GM18519 (cell line): ENCODE results near the gene URGCP.
"Not testable (repeated sequence)": the region's sequence is repeated elsewhere in the genome, so short reads cannot be mapped to it uniquely, and the experiment has no call there.

Source experiments
- ATAC-seq: cut with Tn5 transposase; IDR thresholded peaks from one replicate; pipeline ENCODE4 v1.9.1; 2021; ENCODE audit warnings: mild to moderate bottlenecking, moderate library complexity; ENCODE audit not compliant: unreplicated experiment, low FRiP score

URGCP gene

GRCh38 chr7:43922726-43923125 is 16.3 kb upstream of the URGCP start:
- ATAC-seq = no peak

DNA sequence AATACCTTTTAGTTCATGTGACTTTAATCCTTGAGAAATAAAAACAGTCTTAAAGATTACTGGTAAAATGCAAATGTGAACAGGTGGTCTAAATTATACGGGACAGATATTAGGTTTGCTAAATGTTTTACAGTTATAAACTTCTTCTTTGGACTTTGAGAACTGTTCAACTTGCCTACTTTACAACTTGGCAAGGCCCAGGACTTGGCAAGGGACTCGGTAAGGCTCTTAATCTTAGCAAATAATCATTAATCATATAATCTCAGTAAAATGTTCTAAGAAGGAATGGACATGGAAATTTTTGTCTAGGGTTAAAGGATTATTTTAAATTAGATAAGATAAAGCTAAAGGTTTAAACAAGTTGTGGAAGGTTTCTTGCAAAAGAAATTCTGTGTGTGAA is 15.0 kb upstream of the URGCP start:
- no peak for ATAC-seq

GRCh38 chr7:43915907-43916306 is 9.5 kb upstream of the URGCP start:
- ATAC-seq = no peak

- no peak for ATAC-seq
Measured at GRCh38 chr7:43914795-43915194, 8.4 kb upstream of the URGCP start.

DNA sequence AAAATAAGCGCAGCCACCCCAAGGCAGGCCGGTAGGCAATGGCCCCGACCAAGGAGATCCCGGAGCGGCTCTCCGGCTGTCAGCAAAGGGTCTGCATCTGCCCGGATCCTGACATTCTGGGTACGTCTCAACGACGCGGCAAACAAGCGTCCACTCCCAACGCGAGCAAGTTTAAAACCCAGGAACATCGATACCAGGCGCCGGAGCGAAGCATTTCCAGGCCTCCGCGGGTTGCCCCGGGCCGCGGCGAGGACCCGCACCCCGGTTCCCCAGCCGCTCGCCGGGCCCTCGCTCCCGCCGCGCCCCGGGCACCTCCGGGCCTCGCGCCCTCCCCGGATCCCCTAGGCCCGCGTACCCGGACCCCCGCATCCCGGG is 453 bp downstream of the URGCP start:
- ATAC-seq = peak; percentile 26

DNA sequence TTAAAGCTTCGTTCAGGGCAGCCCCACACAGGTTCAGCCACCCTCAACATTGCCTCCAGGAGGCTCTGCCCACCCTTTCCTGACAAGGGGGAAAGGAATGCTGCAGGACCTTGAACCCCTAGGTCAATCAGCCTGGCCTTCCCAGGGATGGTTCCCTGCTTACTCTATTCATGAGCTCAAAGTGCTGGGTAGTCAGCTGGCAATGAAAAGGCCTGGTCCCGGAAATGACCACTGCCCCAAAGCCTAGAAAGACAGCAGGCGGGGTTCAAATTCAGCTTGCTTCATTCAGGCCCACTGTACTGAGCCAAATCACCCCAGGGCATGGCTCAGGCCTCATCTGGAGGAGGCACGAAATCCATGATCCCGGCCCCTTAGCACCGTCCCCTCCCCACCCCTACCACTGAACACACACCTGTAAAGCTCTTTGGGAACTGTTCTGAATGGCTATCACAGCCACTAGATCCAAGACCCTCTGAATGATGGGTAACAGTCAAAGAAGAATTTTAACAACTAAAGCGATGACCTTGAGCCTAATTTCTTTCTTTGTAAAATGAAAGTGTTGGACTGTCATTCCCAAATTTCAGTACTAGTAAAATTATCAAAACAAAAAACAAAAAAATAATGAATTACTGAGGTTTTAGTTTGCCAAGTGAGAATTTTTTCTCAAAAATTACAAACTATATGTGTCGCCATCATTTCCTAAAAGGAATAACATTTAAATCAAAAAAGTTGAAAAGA is 1.0 kb downstream of the URGCP start:
- no peak for ATAC-seq

GRCh38 chr7:43904533-43905208 is 1.7 kb downstream of the URGCP start:
- no peak for ATAC-seq

DNA sequence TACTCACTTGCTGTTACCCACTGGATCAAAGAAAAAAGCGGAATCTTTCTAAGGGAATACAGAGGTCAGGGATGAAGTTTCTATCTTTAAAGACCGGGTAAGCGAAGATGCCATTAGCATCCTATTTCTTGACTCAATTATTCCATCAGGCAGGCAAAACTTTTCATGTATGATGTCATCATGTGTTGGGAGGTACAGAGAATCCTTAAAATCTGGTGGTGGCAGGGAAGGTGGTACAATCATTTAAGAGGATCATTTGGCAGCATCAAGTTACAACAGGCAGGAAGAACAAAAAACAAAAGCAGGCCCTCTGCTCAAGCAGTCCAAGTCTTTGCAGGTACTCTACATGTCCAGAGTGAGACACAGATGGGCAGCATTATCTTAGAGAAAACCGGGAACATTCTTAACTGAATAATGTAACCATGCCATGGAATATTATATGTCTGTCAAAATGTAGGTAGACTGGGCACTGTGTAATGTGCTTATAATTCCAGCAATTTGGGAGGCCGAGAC is 3.8 kb downstream of the URGCP start:
- ATAC-seq = no peak

GRCh38 chr7:43898571-43898970 is 7.8 kb downstream of the URGCP start:
- ATAC-seq = not testable (repeated sequence)

DNA sequence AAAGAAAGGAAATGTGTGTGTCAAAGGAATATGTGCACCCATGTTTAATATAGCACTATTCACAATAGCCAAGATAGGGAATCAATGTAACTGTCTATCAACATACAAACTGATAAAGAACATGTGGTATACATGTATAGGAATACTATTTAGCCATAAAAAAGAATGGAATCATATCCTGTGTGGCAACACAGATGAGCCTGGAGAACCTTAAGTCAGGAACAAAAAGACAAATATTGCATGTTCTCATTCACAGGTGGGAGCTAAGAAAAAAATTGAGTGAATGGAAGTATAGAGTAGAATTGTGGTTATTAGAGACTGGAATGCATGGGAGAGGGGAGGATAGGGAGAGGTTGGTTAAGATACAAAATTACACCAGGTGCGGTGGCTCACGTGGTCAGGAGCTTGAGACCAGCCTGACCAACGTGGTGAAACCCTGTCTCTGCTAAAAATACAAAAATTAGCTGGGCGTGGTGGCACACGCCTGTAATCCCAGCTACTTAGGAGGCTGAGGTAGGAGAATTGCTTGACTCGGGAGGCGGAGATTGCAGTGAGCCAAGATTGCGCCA is 10.5 kb downstream of the URGCP start:
- ATAC-seq = no peak

- ATAC-seq = no peak
Measured at GRCh38 chr7:43891069-43891955, 15.1 kb downstream of the URGCP start.

DNA sequence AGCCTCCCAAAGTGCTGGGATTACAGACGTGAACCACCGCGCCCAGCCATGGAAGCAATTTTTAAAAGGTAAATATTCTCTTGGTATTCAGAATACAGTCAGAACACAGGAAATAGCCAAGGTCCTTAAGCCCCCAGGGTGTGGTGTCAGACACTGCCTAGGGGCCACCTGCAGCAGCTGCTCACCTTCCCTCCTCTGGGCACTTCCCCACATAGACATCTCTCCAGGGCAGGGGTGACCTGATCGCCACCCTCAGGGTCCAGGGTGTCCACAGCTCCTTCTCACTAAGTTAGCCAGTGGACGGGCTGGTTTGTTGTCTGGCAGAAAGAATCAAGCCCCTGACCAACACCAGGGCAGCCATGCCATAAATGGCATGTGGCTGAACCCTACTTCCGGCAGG is 15.9 kb downstream of the URGCP start:
- no peak for ATAC-seq

- no peak for ATAC-seq
Measured at GRCh38 chr7:43888993-43889945, 17.1 kb downstream of the URGCP start.

DNA sequence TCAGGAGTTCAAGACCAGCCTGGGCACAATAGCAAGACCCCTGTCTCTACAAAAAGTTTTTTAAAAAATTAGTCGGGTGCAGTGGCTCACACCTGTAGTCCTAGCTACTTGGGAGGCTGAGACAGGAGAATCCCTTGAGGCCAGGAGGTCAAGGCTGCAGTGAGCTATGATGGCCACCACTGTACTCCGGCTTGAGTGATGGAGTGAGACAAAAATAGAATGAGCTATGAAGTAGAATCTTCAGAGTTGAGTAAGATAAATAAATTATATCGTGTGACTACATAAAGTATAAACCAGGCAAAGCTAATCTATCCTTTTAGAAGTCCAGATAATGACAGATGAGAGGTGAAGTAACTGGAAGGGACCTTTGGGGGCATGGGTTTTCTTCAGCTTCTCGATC is 21.8 kb downstream of the URGCP start:
- no peak for ATAC-seq

- no peak for ATAC-seq
Measured at GRCh38 chr7:43884209-43884608, 22.2 kb downstream of the URGCP start.

- ATAC-seq = no peak
Measured at GRCh38 chr7:43880596-43880995, 25.8 kb downstream of the URGCP start.

- no peak for ATAC-seq
Measured at GRCh38 chr7:43879477-43879876, 26.9 kb downstream of the URGCP start.

DNA sequence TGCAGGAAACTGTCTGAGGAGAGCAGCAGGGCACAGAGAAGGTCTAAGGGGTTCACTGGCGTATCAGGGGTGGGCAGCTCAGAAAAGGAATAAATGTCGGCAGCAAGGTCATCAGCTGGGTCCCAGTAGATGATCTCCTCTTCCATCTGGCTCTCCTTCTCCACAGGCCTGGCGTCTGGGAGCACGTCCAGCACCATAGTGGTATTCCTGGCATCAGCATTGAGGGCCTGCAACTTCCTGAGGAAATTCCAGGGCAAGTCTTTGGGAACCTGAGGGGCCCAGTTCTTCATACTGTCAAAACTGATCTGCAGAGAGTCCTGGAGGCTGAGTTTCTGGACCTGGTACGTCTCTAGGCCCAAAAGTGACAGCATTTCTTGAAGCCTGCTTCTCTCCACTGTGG is 27.5 kb downstream of the URGCP start:
- ATAC-seq = no peak

GRCh38 chr7:43877968-43878864 is 28.2 kb downstream of the URGCP start:
- no peak for ATAC-seq
